ENCODE data around the gene C2CD3. TPM values are rescaled to one million over a fixed set of nuclear protein-coding genes. Genes with fewer than 3 reads are reported as not detected.
"Not testable (repeated sequence)": the region's sequence is repeated elsewhere in the genome, so short reads cannot be mapped to it uniquely, and the experiment has no call there.

C2CD3 gene
- polyA plus RNA-seq, 3 donors = 0.87 to 12.1 (median 2.9) TPM

GRCh38 chr11:73988227-73988626 lies 182.6 kb downstream of the C2CD3 start:
- H3K4me3 ChIP-seq (replicated peaks in 1 of 3; ENCODE audit: low read depth in 2 of 3, low read length in 3 of 3) = no peak overlapping the region
- no peak overlapping the region for H3K9ac ChIP-seq (ENCODE audit: insufficient read depth, low read length, poor library complexity, severe bottlenecking)
- H4K20me1 ChIP-seq (ENCODE audit: insufficient read depth, low read length) = no peaks in the 10 kb centered on the region
- H2AFZ ChIP-seq (ENCODE audit: insufficient read depth, low read depth, low read length, poor library complexity, severe bottlenecking) = no peak overlapping the region
- peaks cover 15 to 18% of the 10 kb centered on the region in 2 donors for H3K4me1 ChIP-seq (ENCODE audit: control insufficient read depth in 1 of 2, insufficient read depth in 2 of 2, low read length in 2 of 2)
- Mint-ChIP-seq H3K4me3 (no peak overlapping the region), H3K27ac (no peak overlapping the region), H3K27me3 (ENCODE audit: low read depth in 3 of 3) (no peaks in the 10 kb centered on the region), H3K4me1 (peaks cover 13% of the 10 kb centered on the region), H3K36me3 (no peaks in the 10 kb centered on the region), H3K9me3 (peaks cover 0 to 2% (median 0%) of the 10 kb centered on the region in 7 donors)
- no peaks in the 10 kb centered on the region for H3K27me3 ChIP-seq (ENCODE audit: control insufficient read depth in 2 of 2, insufficient read depth in 2 of 2, low read length in 2 of 2)
- no peak overlapping the region for H3K27ac ChIP-seq (ENCODE audit: low read depth in 1 of 2, low read length in 2 of 2)
- no peaks in the 10 kb centered on the region for H3K9me3 ChIP-seq (replicated peaks in 1 of 2; ENCODE audit: control insufficient read depth in 1 of 2, insufficient read depth in 1 of 2, low read length in 2 of 2)
- TF ChIP-seq, protein P1, sequence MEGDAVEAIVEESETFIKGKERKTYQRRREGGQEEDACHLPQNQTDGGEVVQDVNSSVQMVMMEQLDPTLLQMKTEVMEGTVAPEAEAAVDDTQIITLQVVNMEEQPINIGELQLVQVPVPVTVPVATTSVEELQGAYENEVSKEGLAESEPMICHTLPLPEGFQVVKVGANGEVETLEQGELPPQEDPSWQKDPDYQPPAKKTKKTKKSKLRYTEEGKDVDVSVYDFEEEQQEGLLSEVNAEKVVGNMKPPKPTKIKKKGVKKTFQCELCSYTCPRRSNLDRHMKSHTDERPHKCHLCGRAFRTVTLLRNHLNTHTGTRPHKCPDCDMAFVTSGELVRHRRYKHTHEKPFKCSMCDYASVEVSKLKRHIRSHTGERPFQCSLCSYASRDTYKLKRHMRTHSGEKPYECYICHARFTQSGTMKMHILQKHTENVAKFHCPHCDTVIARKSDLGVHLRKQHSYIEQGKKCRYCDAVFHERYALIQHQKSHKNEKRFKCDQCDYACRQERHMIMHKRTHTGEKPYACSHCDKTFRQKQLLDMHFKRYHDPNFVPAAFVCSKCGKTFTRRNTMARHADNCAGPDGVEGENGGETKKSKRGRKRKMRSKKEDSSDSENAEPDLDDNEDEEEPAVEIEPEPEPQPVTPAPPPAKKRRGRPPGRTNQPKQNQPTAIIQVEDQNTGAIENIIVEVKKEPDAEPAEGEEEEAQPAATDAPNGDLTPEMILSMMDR (IDR thresholded peaks at IDR 0.05) = no peak
- intact Hi-C loops (cut with micrococcal nuclease) = no loop called here
- no peaks in the 10 kb centered on the region for H3K79me2 ChIP-seq (ENCODE audit: insufficient read depth, low read length)
- H3K4me2 ChIP-seq (replicated peaks; ENCODE audit: extremely low read depth, low read length, poor library complexity, severe bottlenecking) = no peak overlapping the region
- no CpG with 5 or more reads among the region's 7 CpGs for WGBS (ENCODE audit: insufficient coverage)
- no peaks in the 10 kb centered on the region for H3K36me3 ChIP-seq (replicated peaks in 1 of 2; ENCODE audit: control insufficient read depth in 1 of 2, insufficient read depth in 2 of 2, low read length in 2 of 2)
- no peak for DNase-seq

DNA sequence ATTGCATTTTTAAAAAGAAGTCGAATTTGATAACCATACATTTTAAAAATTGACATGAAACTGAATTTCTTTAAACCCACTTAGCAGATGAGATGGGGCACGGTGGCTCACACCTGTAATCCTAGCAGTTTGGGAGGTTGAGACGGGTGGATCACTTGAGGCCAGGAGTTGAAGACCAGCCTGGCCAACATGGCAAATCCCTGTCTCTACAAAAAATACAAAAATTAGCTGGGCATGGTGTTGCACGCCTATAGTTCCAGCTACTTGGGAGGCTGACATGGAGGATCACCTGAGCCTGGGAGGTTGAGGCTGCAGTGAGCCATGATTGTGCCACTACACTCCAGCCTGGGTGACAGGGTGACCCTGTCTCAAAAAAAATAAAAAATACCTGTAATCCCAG lies 185.1 kb downstream of the C2CD3 start:
- no CpG with 5 or more reads among the region's 4 CpGs for WGBS (ENCODE audit: insufficient coverage)
- H3K36me3 ChIP-seq (replicated peaks in 1 of 2; ENCODE audit: control insufficient read depth in 1 of 2, insufficient read depth in 2 of 2, low read length in 2 of 2); H3K9me3 ChIP-seq (replicated peaks in 1 of 2; ENCODE audit: control insufficient read depth in 1 of 2, insufficient read depth in 1 of 2, low read length in 2 of 2); H3K4me2 ChIP-seq (replicated peaks; ENCODE audit: extremely low read depth, low read length, poor library complexity, severe bottlenecking); H3K4me3 ChIP-seq (replicated peaks in 1 of 3; ENCODE audit: low read depth in 2 of 3, low read length in 3 of 3); H3K27ac Mint-ChIP-seq; DNase-seq; H3K27me3 Mint-ChIP-seq (ENCODE audit: low read depth in 3 of 3); intact Hi-C loops (cut with micrococcal nuclease); H3K9ac ChIP-seq (ENCODE audit: insufficient read depth, low read length, poor library complexity, severe bottlenecking); H3K27me3 ChIP-seq (ENCODE audit: control insufficient read depth in 2 of 2, insufficient read depth in 2 of 2, low read length in 2 of 2); H3K9me3 Mint-ChIP-seq; H2AFZ ChIP-seq (ENCODE audit: insufficient read depth, low read depth, low read length, poor library complexity, severe bottlenecking); H3K4me3 Mint-ChIP-seq; H3K27ac ChIP-seq (ENCODE audit: low read depth in 1 of 2, low read length in 2 of 2): not testable (repeated sequence)
- Mint-ChIP-seq H3K36me3 (peaks cover 8 to 18% of the 10 kb centered on the region in 2 donors), H3K4me1 (peaks cover 29% of the 10 kb centered on the region)
- Histone ChIP-seq H3K79me2 (ENCODE audit: insufficient read depth, low read length) (peaks cover 20% of the 10 kb centered on the region), H4K20me1 (ENCODE audit: insufficient read depth, low read length) (peaks cover 19% of the 10 kb centered on the region), H3K4me1 (ENCODE audit: control insufficient read depth in 1 of 2, insufficient read depth in 2 of 2, low read length in 2 of 2) (peaks cover 26 to 37% of the 10 kb centered on the region in 2 donors)

Data from CD14-positive monocyte (primary cell).